Measurements from ENCODE around the gene ATP1A4. TPM values are rescaled to one million over a fixed set of nuclear protein-coding genes. Genes with fewer than 3 reads are reported as not detected.

ATP1A4 gene
- total and polyA plus RNA-seq, 2 of the 13 experiments (the other 11 are each of a cell fraction or from before 2014, with no cell fraction given) = not detected

- TF ChIP-seq TRIM22 (IDR thresholded peaks at IDR 0.05) = no peak
- no peak for TF ChIP-seq ZNF451 (CRISPR knock-in tag; IDR thresholded peaks at IDR 0.05)
- no peak for TF ChIP-seq RBM22 (optimal IDR thresholded peaks at IDR 0.05; ENCODE audit: low read length)
- no peak for TF ChIP-seq POLR2A (IDR thresholded peaks at IDR 0.05; ENCODE audit: insufficient read depth in 1 of 2, low read depth in 2 of 2, low read length in 2 of 2)
- TF ChIP-seq ARNT (IDR thresholded peaks at IDR 0.05) = no peak
- TF ChIP-seq EP300 (IDR thresholded peaks at IDR 0.05; ENCODE audit: low read depth in 2 of 2, low read length in 2 of 2) = peak; percentile 13 to 51; a peak in 2 of 4 replicates
- no peak; the same call in 1 of the 2 replicates for TF ChIP-seq EP300 (CRISPR knock-in tag; IDR thresholded peaks at IDR 0.05; ENCODE audit: borderline replicate concordance)
- TF ChIP-seq ZNF232 (CRISPR knock-in tag; IDR thresholded peaks at IDR 0.05; ENCODE audit: borderline replicate concordance) = no peak
- TF ChIP-seq NAIF1 (CRISPR knock-in tag; IDR thresholded peaks at IDR 0.05; ENCODE audit: borderline replicate concordance) = no peak
- no peak for TF ChIP-seq DRAP1 (CRISPR knock-in tag; IDR thresholded peaks at IDR 0.05)
- TF ChIP-seq FLYWCH1 (CRISPR knock-in tag; IDR thresholded peaks at IDR 0.05) = no peak
- 0 out of 2 replicates have a peak, but pooled peaks have one; percentile 33 for TF ChIP-seq SOX5 (CRISPR knock-in tag; IDR thresholded peaks at IDR 0.05; ENCODE audit: borderline replicate concordance)
- TF ChIP-seq PRDM15 (CRISPR knock-in tag; IDR thresholded peaks at IDR 0.05) = no peak
- no peak for TF ChIP-seq POLR2G (IDR thresholded peaks at IDR 0.05; ENCODE audit: low read depth, low read length)
- no peak for TF ChIP-seq HHEX (CRISPR knock-in tag; IDR thresholded peaks at IDR 0.05)
- TF ChIP-seq, protein P1, sequence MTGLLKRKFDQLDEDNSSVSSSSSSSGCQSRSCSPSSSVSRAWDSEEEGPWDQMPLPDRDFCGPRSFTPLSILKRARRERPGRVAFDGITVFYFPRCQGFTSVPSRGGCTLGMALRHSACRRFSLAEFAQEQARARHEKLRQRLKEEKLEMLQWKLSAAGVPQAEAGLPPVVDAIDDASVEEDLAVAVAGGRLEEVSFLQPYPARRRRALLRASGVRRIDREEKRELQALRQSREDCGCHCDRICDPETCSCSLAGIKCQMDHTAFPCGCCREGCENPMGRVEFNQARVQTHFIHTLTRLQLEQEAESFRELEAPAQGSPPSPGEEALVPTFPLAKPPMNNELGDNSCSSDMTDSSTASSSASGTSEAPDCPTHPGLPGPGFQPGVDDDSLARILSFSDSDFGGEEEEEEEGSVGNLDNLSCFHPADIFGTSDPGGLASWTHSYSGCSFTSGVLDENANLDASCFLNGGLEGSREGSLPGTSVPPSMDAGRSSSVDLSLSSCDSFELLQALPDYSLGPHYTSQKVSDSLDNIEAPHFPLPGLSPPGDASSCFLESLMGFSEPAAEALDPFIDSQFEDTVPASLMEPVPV (CRISPR knock-in tag; IDR thresholded peaks at IDR 0.05) = no peak
- no peak for TF ChIP-seq SCMH1 (CRISPR knock-in tag; IDR thresholded peaks at IDR 0.05; ENCODE audit: borderline replicate concordance)
- no peak for TF ChIP-seq XBP1 (CRISPR knock-in tag; IDR thresholded peaks at IDR 0.05)
- no peak for TF ChIP-seq THYN1 (CRISPR knock-in tag; IDR thresholded peaks at IDR 0.05; ENCODE audit: borderline replicate concordance, low read depth)
- no peak for TF ChIP-seq ZNF20 (CRISPR knock-in tag; IDR thresholded peaks at IDR 0.05)
- no peak for TF ChIP-seq NCOA5 (CRISPR knock-in tag; IDR thresholded peaks at IDR 0.05)
- TF ChIP-seq BRF2 (CRISPR knock-in tag; IDR thresholded peaks at IDR 0.05) = no peak
- TF ChIP-seq ZNF839 (CRISPR knock-in tag; IDR thresholded peaks at IDR 0.05; ENCODE audit: borderline replicate concordance) = no peak
Measured at GRCh38 chr1:160124705-160125478, 26.5 kb upstream of the ATP1A4 start (continued).

Data from HepG2 (cell line).